Activated T-helper 9 cell treated with anti-CD3 and anti-CD28 coated beads, Interleukin-2, amount 50 U/mL, for 16 hours (primary cell): ENCODE measurements around the gene CCDC28A.
"Not testable (repeated sequence)": the region's sequence is repeated elsewhere in the genome, so short reads cannot be mapped to it uniquely, and the experiment has no call there.

Experiments used
- DNase-seq: peaks from one replicate; pipeline ENCODE4 v3.0.0-alpha.2; 2020; ENCODE audit warnings: low read depth

Gene CCDC28A

DNA sequence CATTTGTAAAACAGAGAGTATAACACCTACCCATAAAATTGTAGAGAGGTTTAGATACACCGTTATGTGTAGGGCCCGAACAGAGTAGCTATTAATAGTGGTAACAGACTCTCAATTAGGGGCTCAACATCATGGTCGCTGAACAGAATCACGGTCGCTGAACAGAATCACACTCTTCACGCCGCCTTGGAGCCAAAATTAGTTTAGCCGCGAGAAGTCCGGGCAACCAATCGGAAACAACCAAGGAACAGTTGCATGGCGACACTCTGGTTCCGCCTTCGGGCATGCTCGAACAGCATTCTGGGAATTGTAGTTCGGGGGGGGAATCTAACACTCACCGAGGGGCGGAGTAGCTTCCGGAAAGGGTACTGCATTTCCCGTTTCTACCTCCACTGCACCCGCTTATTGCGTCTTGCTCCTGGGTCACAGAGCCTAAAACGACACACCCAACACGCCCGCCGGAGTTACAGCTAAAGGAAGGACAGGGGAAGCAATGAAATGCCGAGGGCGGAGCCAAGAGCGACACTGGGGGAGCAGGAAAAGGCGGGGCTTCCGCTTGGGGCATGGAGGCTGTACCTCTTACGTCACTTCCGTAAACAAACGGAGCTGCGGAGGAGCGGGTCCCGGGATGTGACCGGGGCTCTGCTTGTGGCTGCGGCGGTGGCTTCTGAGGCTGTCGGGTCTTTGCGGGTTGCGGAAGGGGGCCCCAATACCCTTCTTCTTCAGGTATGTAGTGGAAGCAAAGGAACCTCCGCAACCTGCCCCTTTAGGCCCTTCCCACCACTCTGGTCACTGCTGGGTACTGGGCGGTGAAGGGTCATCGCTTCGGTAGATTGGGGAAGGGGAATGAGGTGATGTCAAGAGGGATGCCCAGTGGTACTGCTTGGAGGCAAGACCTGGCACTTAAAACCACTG is at the start of gene CCDC28A:
TSS of gene CCDC28A (plus strand) at position 593 of the 915 bp plus-strand sequence. CDS start 2,352 bp downstream, outside the sequence.
- DNase-seq, result peak; percentile 87

DNA sequence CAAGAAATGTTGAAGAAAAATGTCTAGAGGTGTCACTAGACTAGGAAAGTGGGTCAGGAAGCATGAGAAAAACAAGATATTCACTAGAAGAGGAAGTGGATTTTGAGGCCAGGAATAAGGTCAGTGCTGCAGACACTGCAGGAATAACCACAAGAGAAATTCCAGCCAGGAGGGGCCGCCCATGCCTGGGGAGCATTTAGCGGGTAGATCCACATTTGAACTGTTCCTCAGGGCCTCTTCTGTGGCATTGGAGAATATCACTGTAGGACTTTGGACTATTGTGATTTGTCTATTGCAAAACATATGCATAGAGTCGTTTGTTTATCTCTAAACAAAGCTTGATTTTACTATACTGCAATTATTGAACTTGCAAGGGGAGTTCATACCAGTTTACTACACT is 49.6 kb upstream of the CCDC28A start:
- DNase-seq, result no peak

DNA sequence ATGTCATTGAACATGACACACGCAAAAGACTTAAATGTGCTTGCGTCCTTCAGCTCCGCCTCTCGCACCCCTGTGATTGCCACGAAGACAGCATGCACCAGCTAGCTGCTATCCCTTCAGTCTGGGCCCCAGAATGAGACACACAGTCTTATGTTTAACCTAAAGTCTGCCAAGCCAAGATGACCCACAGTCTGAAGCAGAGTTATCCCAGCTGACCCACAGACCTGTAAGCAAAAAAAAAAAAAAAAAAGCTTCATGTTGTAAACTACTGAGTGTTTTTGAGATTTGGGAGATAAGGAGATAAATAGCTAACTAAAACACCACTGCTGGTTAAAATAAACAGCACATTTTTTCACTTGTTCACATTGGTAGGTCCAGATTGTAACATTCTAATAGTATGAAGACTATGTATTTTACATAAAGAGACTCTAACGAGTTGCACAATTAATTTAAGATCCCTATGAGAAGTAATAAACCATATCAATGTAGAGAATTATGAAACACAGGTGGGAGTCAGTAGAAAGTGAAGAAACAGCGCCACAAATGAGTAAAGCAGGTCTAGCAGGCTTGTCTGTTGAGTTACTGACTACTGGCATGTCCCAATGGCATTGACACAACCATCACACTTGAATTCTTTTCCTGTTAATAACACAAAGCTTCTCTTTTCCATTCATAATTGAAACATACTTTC is 47.4 kb upstream of the CCDC28A start:
- no peak for DNase-seq

- DNase-seq, result no peak
Measured at GRCh38 chr6:138726757-138727097, 46.8 kb upstream of the CCDC28A start.

- no peak for DNase-seq
Measured at GRCh38 chr6:138727182-138727581, 46.4 kb upstream of the CCDC28A start.

DNA sequence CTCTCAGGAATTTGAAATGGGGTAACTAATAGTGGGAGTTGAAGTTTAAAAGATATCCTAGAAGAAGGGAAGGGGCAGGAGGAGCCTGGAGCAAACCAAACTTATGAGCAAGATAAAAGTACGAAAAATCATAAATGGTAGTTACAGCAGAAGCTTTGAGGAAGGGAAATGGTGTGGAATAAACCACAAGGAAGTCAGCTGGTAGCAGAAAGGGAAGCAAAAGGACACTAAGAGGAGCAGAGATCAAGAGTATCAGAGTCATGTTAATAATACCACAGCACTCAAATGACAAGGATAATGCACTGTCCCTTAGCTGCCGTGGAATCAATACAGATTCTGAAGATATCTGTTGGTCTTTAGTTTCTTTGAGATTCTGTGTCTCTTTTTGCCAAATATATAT is 44.9 kb upstream of the CCDC28A start:
- no peak for DNase-seq

- DNase-seq, result not testable (repeated sequence)
Measured at GRCh38 chr6:138730037-138730436, 43.5 kb upstream of the CCDC28A start.

DNA sequence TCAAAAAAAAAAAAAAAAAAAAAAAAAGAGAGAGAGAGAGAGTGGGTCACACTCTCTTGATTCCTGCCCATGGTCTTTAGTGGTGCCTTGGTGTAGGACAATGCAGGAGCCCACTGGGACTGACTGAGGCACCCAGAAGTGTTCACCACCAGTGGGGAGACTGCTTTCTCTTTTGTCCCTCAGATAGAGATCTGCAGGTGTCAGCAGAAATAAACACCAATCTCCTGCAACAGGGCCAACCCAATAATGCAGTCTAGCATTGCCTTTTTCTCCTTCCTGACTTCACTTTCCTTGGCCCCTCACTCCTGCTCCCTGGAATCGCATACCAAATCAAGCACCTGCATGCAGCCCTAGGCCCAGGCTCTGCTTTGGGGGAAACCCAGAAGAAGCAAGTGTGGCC is 39.0 kb upstream of the CCDC28A start:
- no peak for DNase-seq

GRCh38 chr6:138736640-138737039 is 36.9 kb upstream of the CCDC28A start:
- no peak for DNase-seq

DNA sequence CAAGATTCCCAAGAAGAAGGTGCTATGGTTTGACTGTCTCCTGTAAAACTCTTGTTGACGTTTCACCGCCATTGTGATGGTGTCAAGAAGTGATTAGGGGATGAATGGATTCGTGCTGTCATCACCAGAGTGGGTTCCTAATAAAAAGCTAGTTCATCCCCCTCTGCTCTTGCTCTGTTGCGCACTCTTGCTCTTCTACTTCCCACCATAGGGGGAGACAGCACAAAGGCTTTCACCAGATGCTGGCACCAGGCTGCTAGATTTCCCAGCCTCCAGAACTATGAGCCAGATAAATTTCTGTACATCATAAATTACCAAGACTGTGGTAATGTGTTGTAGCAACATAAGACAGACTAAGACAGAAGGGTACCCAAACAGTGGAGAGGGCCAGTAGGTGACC is 21.6 kb upstream of the CCDC28A start:
- no peak for DNase-seq

DNA sequence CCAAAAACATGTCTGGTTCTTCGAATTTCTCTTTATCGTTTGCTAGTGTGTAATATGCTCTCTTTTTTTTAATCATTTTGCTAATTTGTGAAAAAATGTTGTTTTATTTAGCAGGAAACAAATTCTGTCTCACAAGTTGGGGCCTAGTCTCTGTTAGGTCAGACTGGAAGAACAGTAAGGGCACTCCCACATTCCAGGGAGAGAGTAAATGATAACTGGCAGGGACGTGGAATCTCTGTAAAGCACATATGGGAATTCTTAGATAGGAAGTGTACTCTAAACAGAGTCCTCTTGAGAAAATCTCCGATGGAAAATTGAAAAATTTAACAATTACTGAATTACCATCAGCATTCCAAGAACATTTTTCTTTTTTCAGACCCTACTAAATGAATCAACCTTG is 16.4 kb upstream of the CCDC28A start:
- no peak for DNase-seq

DNA sequence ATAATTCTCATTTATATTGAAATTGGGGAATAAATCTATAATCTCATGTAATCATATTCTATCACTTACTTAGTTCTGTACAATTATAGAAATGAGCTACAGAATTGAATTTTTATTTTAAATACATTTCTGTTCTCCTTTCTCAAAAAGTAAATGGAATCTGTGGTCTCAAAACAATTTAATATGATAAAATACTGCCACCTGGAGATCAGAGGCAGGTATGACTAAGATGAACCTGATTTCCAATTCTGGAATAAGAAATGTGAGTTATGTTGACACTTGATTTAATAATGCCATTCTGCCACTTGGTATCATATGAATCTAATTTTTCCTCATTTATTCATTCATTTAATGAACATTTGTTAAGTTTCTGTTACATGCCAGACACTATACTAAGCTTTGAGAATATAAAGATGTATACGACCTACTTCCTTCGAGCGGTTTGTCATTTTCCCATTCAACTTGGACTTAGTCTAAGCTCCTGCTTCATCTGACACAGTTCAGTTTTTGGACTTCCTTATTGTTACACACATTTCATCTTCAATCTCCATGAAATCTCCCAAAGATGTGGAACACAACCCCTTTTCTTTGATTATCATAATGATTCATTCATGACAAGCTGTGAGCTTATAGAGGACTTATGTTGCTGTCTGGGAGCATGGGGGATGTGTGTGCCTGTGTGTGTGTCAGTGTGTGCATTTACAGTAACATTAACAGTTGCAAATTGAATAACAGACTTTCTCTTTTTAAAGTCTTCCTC is 7.5 kb upstream of the CCDC28A start:
- no peak for DNase-seq

DNA sequence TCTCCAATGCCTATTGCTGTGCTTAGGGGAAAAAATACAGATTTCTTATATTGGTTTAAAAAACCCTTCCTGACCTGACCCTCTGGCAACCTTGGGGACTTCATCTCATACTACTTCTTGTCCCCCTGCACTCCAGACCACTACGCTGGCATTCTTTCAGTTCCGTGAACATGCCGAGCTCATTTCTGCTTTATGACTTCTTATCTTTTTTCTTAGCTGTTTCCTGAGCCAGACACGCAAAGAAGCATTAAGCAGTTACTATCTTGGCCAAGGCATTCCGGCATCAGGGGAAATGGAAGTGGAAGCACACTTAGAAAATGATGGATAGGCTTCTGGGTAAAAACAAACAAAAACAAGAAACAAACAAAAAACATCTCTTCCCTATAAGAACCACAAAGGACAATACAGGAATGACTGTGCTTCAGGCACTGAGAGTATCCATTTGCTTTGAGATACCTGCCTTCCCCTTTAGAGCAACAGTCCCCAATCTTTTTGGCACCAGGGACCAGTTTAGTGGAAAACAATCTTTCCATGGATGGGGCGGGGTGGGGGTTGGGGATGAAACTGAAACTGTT is 4.4 kb upstream of the CCDC28A start:
- DNase-seq, result no peak

DNA sequence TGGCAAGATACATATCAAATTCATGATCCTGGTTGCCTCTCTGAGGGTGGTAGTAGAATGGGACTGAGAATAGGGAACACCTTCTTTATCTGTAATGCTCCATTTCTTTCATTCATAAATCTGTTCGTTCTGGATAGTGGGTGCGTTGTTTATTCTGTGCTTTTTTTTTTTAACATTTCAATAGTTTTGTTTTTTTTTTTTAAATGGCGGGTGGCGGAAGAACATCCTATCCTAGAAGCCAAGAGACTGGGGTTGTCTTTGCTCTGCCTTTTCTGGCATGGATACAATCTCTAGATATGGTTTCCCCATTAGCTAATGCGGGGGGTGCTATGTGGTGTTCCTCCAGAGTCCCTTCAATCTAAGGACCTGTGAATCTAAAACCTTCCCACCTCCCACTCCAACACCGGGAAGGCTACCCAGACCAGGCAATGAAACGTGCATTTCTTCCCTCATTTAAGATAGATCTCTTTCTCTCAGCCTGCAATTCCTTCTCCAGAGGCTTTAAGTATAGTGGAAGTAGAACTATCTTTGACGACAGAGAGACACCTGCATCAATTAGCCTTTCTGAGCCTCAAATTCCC is 883 bp upstream of the CCDC28A start:
- no peak for DNase-seq

DNA sequence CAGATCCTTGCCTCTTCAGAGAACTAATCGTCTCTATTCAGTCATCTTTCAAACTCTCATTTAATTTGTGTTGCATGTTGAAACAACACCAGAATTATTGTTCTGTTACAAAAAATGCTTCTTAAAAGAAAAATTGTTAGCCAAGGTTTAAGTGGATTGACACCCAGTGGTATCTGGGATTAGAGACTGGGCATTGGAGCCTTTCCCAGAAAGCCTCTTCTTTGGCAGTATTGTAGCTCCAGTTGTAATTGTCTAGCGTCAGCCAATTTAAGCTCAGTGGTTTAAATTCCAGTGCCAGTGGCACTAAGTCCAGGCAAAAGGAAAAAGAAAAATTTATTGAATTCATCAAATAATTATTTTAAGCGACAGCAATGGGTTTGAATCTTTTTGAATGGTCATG is 801 bp downstream of the CCDC28A start:
- DNase-seq, result no peak

- DNase-seq, result no peak
Measured at GRCh38 chr6:138776659-138777058, 3.1 kb downstream of the CCDC28A start.

- DNase-seq, result no peak
Measured at GRCh38 chr6:138778331-138778730, 4.8 kb downstream of the CCDC28A start.

- no peak for DNase-seq
Measured at GRCh38 chr6:138782243-138782642, 8.7 kb downstream of the CCDC28A start.

GRCh38 chr6:138785079-138785478 is 11.5 kb downstream of the CCDC28A start:
- no peak for DNase-seq

- no peak for DNase-seq
Measured at GRCh38 chr6:138785980-138786379, 12.4 kb downstream of the CCDC28A start.

DNA sequence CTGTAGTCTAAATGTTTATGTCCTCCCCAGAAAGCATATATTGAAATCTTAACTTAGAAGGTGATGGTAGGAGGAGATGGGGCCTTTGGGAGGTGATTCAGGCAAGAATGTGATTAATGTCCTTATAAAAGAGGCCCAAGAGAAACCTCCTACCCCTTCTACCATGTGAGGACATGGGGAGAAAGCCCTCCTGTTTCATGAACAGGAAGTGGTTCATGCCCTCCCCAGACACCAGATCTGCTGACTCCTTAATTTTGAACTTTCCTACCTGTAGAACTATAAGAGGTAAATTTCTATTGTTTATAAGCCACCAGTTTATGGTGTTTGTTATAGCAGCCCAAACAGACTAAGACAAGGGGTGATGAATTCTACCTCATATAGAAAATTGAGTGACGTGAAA is 13.6 kb downstream of the CCDC28A start:
- DNase-seq, result no peak
